ENCODE measurements around the gene NFIB.

GRCh38 chr9:14107977-14108376 is 206.0 kb downstream of the NFIB start:
- TF ChIP-seq CTCF (conservative IDR thresholded peaks at IDR 0.05; ENCODE audit: low read length) (no peak), EZH2phosphoT487 (IDR thresholded peaks at IDR 0.05; ENCODE audit: borderline replicate concordance) (no peak)
